ENCODE measurements around the gene ZIC2. TPM values are rescaled to one million over a fixed set of nuclear protein-coding genes. Genes with fewer than 3 reads are reported as not detected.
"Not testable (repeated sequence)": the region's sequence is repeated elsewhere in the genome, so short reads cannot be mapped to it uniquely, and the experiment has no call there.

The ZIC2 gene
- total and polyA plus RNA-seq, 2 donors (not counting 1 experiment from before 2014, with no cell fraction given): not detected

DNA sequence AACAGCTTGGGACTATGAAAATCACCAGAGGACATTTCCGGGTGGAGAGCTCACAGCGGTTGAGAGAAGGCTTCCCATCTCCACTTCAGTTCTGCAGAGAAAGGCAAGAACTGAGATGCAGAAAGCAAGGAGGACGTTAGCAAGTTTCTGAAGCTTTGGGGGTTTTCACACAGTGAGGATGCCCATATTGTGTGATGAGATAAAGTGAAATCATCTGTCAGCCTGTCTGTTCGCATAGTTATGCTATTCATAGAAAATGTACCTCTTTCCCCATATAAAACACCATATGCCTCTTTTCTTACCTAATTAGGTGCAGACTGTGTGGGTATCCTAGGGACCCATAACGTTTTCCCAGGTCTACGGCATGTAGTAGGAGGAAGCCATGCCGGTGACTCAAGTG is 37.5 kb upstream of the ZIC2 start:
- no peaks in the 10 kb centered on the region for H3K79me2 ChIP-seq (ENCODE audit: control insufficient read depth, insufficient read depth, low read length)
- no peak overlapping the region for H3K9ac ChIP-seq (ENCODE audit: insufficient read depth, low read length)
- H2AFZ ChIP-seq (ENCODE audit: low read length): no peak overlapping the region
- H3K27me3 ChIP-seq (ENCODE audit: control insufficient read depth, insufficient read depth, low read length): no peaks in the 10 kb centered on the region
- no peak overlapping the region for H3K27ac ChIP-seq (ENCODE audit: insufficient read depth, low read length)
- no peaks in the 10 kb centered on the region for H4K20me1 ChIP-seq (ENCODE audit: control insufficient read depth, extremely low read depth, insufficient read depth, low read length)
- no peaks in the 10 kb centered on the region for H3K36me3 ChIP-seq (ENCODE audit: control insufficient read depth, insufficient read depth, low read length)
- no peak overlapping the region for H3K4me3 ChIP-seq (replicated peaks in 1 of 4; ENCODE audit: control extremely low read depth in 1 of 4, insufficient read depth in 1 of 4, low read depth in 3 of 4, low read length in 4 of 4)
- DNase-seq (ENCODE audit: low read depth in 2 of 2): no peak
- no peaks in the 10 kb centered on the region for H3K9me3 ChIP-seq (ENCODE audit: control insufficient read depth, insufficient read depth, low read depth, low read length)
- H3K4me2 ChIP-seq (ENCODE audit: extremely low read depth, insufficient read depth, low read length): no peak overlapping the region
- H3K4me1 ChIP-seq (ENCODE audit: control insufficient read depth, extremely low read depth, insufficient read depth, low read length): no peaks in the 10 kb centered on the region
- TF ChIP-seq EZH2 (IDR thresholded peaks at IDR 0.05; ENCODE audit: low read length, missing control alignments): no peak
- TF ChIP-seq CTCF (conservative IDR thresholded peaks at IDR 0.05 in 1 of 2, IDR thresholded peaks at IDR 0.05 in 1 of 2; ENCODE audit: low read depth in 1 of 2, low read length in 2 of 2): no peak

DNA sequence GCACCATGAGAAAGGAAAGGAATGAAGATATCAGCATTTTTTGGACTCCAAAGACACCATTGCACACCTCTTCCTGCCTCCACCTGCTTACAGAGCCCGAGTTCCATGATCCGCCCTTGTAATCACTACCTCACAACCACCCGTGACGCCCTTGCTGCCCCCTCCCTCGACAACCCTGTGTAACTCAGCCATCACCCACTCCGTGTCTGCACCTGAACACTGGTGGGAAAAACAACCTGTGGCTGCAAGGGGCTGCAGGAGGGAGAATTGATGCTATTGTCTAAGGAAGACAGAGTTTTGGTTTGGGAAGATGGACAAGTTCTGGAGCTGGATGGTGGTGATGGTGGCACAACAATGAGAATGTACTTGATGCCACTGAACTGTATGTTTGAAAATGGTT is 37.0 kb upstream of the ZIC2 start:
- Histone ChIP-seq H4K20me1 (ENCODE audit: control insufficient read depth, extremely low read depth, insufficient read depth, low read length) (no peaks in the 10 kb centered on the region), H3K4me3 (replicated peaks in 1 of 4; ENCODE audit: control extremely low read depth in 1 of 4, insufficient read depth in 1 of 4, low read depth in 3 of 4, low read length in 4 of 4) (no peak overlapping the region), H3K27me3 (ENCODE audit: control insufficient read depth, insufficient read depth, low read length) (peaks cover 2% of the 10 kb centered on the region), H3K4me1 (ENCODE audit: control insufficient read depth, extremely low read depth, insufficient read depth, low read length) (no peaks in the 10 kb centered on the region), H2AFZ (ENCODE audit: low read length) (no peak overlapping the region), H3K27ac (ENCODE audit: insufficient read depth, low read length) (no peak overlapping the region), H3K36me3 (ENCODE audit: control insufficient read depth, insufficient read depth, low read length) (no peaks in the 10 kb centered on the region), H3K79me2 (ENCODE audit: control insufficient read depth, insufficient read depth, low read length) (no peaks in the 10 kb centered on the region), H3K9me3 (ENCODE audit: control insufficient read depth, insufficient read depth, low read depth, low read length) (no peaks in the 10 kb centered on the region), H3K9ac (ENCODE audit: insufficient read depth, low read length) (no peak overlapping the region), H3K4me2 (ENCODE audit: extremely low read depth, insufficient read depth, low read length) (no peak overlapping the region)
- TF ChIP-seq EZH2 (IDR thresholded peaks at IDR 0.05; ENCODE audit: low read length, missing control alignments) (no peak), CTCF (conservative IDR thresholded peaks at IDR 0.05 in 1 of 2, IDR thresholded peaks at IDR 0.05 in 1 of 2; ENCODE audit: low read depth in 1 of 2, low read length in 2 of 2) (no peak)
- DNase-seq (ENCODE audit: low read depth in 2 of 2): no peak

- H3K9me3 ChIP-seq (ENCODE audit: control insufficient read depth, insufficient read depth, low read depth, low read length); H3K4me3 ChIP-seq (replicated peaks in 1 of 4; ENCODE audit: control extremely low read depth in 1 of 4, insufficient read depth in 1 of 4, low read depth in 3 of 4, low read length in 4 of 4); H3K27ac ChIP-seq (ENCODE audit: insufficient read depth, low read length); H3K79me2 ChIP-seq (ENCODE audit: control insufficient read depth, insufficient read depth, low read length); H3K9ac ChIP-seq (ENCODE audit: insufficient read depth, low read length); H3K4me1 ChIP-seq (ENCODE audit: control insufficient read depth, extremely low read depth, insufficient read depth, low read length); H3K36me3 ChIP-seq (ENCODE audit: control insufficient read depth, insufficient read depth, low read length); DNase-seq (ENCODE audit: low read depth in 2 of 2); H3K4me2 ChIP-seq (ENCODE audit: extremely low read depth, insufficient read depth, low read length); H2AFZ ChIP-seq (ENCODE audit: low read length); H3K27me3 ChIP-seq (ENCODE audit: control insufficient read depth, insufficient read depth, low read length); H4K20me1 ChIP-seq (ENCODE audit: control insufficient read depth, extremely low read depth, insufficient read depth, low read length): not testable (repeated sequence)
Measured at GRCh38 chr13:99945515-99945914, 36.1 kb upstream of the ZIC2 start.

All from fibroblast of lung (primary cell).